Activated T-helper 1 cell treated with Interleukin-2 at 50 U/mL for 16 hours (primary cell): ENCODE results near the gene CACNG1.
"Not testable (repeated sequence)": the region's sequence is repeated elsewhere in the genome, so short reads cannot be mapped to it uniquely, and the experiment has no call there.

Experiments
- DNase-seq: peaks from one replicate; pipeline ENCODE4 v3.0.0-alpha.2; 2020; ENCODE audit warnings: low read depth

The CACNG1 gene

GRCh38 chr17:67025216-67025792 is 19.1 kb upstream of the CACNG1 start:
- DNase-seq: no peak

GRCh38 chr17:67026341-67026740 is 18.0 kb upstream of the CACNG1 start:
- no peak for DNase-seq

DNA sequence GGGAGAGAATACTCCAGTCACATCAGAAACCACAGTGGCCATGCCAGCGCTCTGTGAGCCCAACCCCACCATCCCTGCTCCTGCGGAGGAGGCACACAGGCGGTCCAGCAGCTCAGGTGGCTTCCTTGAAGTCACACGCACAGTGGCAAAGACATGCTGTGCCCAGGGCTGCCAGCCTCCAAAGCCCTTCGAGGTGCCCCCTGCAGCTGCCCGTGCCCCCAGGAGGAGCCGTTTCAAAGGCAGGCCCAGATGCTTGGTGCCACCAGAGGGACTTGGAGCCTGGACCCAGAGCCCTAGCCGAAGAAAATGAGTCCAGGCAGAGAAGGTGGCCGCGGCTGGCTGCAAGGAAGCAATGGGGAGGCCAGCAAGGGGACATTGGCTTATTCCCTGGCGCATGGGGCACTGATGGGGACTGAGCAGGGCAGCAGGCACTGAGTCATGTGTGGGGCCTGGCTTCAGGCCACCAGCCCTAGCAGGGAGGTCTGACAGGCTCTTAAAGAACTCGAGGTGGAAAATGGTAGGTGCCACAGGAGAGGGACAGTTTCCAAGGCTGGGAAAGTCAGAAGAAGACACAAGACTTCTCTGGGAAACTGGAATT is 17.2 kb upstream of the CACNG1 start:
- DNase-seq: no peak

- DNase-seq: no peak
Observed at GRCh38 chr17:67030641-67031040, 13.7 kb upstream of the CACNG1 start.

DNA sequence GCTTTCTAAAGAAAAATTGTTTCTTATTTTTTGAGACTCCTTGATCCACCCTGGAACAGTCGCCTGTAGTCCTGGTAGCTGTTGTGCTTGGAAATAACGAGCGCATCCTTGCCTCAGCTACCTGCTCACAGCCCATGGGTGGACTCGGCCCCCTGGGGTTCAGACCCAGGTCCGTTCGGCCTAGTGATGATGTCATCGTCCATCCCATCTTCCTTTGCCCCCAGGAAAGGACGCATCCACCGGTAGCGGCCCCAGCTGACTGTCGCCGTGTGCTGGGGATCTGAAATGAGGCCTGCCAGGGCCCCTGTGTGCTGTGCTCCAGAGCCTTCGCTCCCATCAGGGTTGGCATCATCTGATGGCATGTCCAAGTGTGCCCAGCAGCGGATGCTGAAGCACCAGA is 12.0 kb upstream of the CACNG1 start:
- no peak for DNase-seq

DNA sequence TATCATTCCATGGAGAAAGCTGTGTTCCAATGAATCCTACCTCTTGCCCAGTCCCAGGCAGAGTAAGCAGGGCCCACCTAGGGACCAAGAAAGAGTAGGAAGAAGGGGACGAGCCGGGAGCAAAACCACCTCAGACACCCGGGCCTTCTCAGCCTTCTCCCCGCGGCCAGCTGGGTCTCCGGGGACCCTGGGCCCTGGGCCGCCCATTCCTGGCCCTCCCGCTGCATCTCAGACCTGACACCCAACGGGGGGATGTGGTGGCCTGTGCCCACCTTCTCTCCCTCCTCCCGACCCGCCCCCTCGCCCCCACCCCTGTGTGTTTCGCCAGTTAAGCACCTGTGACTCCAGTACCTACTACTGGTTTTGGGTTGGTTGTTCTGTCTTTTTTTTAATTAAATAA is 11.4 kb upstream of the CACNG1 start:
- DNase-seq: no peak

GRCh38 chr17:67033613-67034012 is 10.7 kb upstream of the CACNG1 start:
- DNase-seq: no peak

DNA sequence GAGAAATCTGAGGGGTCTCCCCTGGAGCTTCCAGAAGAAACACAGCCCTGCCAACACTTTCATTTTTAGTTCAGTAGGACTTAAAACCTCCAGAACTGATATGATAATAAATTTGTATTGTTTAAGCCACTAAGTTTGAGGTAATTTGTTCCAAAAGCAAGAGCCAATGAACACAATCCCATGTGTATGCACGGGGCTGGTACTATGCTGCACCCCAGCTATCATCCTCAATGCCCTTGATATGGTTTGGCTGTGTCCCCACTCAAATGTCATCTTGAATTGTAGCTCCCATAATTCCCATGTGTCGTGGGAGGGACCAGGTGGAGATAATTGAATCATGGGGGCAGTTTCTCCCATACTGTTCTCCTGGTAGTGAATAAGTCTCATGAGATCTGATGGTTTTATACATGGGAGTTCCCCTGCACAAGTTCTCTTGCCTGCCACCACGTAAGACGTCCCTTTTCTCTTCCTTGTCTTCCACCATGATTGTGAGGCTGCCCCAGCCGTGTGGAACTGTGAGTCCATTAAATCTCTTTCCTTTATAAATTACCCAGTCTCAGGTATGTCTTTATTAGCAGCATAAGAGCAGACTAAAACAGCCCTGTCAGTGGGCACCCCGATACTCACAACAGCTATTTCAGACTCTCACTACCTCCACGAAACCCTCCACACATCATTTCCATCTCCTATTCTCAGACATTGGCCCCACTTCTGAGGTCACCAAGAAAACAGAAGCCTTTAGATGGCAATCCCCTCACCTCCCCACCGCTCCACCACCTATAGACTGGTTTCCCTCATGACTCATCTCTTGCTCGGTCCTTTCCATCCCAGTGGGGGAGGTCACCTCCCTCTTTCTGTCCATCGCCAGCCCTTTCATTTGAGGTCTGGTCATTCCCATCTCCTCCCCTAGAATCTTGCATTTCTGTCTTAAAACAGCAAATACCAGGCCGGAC is 8.9 kb upstream of the CACNG1 start:
- DNase-seq: no peak

GRCh38 chr17:67038861-67039365 is 5.4 kb upstream of the CACNG1 start:
- no peak for DNase-seq

- DNase-seq: no peak
Observed at GRCh38 chr17:67040652-67041051, 3.7 kb upstream of the CACNG1 start.

- DNase-seq: not testable (repeated sequence)
Observed at GRCh38 chr17:67041119-67041518, 3.2 kb upstream of the CACNG1 start.

GRCh38 chr17:67041531-67041930 is 2.8 kb upstream of the CACNG1 start:
- no peak for DNase-seq

GRCh38 chr17:67041941-67042899 is 2.1 kb upstream of the CACNG1 start:
- DNase-seq: no peak

GRCh38 chr17:67043283-67043682 is 1.1 kb upstream of the CACNG1 start:
- DNase-seq: no peak

- DNase-seq: no peak
Observed at GRCh38 chr17:67044940-67045339, 586 bp downstream of the CACNG1 start.

- no peak for DNase-seq
Observed at GRCh38 chr17:67046398-67046797, 2.0 kb downstream of the CACNG1 start.

DNA sequence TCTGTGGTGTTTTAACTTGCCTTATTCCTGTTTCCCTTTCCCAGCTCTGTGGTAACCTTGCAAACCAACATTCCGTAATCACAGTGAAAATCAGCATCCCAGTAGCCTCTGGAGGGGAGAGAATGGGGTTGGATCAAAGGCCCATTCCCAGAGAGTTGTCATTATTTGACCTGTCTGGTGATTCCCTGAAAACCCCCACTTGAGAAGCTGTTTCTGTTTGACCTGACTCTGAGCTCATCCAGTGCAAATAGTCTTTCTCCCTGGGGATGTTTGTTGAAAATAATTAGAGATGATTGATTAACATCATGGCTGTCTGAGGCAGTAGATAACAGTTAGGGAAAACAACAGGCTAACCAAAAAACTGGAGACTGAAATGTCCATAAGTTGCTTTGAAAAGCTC is 3.0 kb downstream of the CACNG1 start:
- no peak for DNase-seq

GRCh38 chr17:67049025-67049739 is 4.8 kb downstream of the CACNG1 start:
- DNase-seq: no peak

- no peak for DNase-seq
Observed at GRCh38 chr17:67050066-67050465, 5.7 kb downstream of the CACNG1 start.

DNA sequence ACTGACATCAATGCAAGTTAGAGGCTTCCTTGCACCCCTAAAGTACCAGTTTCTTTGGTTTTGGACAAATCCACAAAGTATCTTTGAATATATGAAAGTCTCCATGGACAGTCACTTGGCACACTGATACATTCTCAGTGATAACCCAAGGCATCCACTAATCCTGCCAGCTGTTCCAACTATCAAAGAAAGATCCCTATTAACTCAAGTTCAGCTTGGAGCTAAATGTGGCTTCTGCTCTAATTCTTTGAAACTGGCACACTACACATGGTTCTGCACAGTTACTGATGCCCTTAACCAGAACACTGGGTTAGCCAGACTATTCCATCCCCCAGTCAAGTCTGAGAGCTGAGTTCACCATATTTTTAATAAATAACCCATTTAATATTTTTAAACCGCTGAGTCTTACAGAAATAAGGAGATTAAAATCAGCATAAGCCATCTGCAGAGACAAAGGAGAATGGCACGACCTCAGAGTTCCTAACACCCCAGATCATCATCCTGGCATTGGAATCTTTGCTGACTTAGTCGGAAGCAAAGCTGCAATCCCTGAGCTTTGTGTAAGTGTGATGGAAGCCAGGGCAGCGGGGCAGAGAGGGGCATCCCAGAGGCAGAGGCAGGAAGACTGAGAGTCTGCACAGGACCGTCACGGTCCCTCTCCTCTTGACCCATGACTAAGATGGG is 6.3 kb downstream of the CACNG1 start:
- DNase-seq: no peak

GRCh38 chr17:67051155-67051538 is 6.8 kb downstream of the CACNG1 start:
- DNase-seq: no peak
